NCI-H446 treated with DMSO at 0.1 percent for 48 hours (cell line): Measurements from ENCODE around the gene LRP8.

Experiments
- DNase-seq: peaks from one replicate; lab custom pipeline; 2025; lab: John Stamatoyannopoulos, UW

Gene LRP8

DNA sequence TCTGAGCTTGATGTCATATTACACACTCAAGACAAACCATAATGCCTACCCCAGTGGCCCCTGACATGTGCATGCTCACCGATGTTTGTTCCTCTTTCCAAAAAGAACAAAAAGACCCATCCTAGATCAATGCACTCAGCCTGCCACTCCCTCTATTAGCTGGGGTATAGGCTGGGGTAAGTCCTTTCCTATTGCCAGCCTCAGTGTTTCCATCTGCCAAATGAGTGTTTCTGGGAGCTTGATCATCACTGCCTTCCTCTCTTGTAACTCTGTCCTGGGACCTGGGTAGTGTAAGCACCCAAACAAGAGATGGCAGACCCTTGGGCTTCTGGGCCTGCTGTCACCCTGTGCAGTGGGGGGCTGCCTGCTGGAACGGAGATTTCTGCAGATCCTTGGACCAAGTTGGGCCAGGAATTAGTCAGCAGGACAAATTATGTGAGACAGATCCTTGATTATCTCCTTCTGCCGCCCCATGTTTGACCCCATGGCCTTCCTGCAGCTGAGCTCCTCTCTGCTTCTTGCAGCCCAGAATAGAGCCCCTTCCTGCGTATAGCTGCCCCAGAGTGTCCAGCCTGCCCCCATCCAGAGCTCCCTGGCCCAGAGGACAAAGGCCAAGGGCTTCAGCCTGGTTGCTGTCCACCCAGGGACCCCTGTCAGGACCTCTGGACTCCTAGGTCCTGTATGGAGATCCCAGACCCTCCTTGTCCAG, 31.5 kb upstream of the LRP8 start:
- no peak for DNase-seq

DNA sequence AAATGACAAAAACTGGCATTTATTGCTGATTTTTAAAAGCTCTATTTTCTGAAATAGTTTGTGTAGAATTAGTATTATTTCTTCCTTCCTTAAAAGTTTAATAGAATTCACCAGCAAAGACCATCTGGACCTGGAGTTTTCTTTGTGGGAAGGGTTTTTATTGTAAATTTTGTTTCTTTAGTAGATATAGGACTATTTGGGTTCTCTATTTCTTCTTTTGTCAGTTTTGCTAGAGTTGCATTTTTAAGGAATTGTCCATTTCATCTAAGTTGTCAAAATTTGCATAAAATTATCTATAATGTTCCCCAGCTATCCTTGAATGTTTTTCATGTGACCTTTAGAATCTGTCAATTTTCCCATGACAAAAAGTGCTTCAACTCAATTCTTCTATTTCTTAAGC, 28.8 kb upstream of the LRP8 start:
- DNase-seq = no peak

DNA sequence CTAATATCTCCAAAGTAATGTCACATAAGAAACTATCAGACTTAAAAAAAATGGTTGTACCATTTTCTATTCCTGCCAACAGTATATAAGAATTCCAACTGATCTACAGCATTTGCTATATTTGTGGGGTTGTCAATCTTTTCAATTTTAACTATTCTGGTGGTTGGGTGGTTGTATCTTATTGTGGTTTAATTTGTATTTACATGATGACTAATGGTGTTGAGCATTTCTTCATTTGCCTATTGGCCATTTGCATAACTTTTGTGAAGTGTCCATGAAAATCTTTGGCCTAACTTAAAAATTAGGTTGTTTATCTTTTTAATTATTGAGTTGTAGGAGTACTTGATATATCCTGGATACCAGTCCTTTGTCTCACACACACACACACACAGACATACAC, 26.2 kb upstream of the LRP8 start:
- no peak for DNase-seq

DNA sequence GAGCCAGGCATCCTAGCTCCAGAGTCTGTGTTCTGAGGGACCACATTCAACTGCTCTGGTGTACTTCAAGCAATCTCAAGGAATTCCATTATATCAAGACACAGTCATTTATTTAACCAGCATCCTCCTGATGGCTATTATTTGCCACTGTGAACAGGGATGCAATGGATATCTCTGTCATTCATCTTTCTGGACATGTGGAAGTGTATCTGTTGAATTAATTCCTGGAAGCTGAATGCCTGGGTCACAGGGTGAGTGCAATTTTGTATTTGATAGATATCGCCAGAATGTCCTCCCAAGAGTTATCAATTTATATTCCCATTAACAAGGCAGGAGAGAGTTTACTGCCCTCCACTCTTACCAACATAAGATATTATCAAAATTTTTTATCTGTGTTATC, 24.7 kb upstream of the LRP8 start:
- no peak for DNase-seq

DNA sequence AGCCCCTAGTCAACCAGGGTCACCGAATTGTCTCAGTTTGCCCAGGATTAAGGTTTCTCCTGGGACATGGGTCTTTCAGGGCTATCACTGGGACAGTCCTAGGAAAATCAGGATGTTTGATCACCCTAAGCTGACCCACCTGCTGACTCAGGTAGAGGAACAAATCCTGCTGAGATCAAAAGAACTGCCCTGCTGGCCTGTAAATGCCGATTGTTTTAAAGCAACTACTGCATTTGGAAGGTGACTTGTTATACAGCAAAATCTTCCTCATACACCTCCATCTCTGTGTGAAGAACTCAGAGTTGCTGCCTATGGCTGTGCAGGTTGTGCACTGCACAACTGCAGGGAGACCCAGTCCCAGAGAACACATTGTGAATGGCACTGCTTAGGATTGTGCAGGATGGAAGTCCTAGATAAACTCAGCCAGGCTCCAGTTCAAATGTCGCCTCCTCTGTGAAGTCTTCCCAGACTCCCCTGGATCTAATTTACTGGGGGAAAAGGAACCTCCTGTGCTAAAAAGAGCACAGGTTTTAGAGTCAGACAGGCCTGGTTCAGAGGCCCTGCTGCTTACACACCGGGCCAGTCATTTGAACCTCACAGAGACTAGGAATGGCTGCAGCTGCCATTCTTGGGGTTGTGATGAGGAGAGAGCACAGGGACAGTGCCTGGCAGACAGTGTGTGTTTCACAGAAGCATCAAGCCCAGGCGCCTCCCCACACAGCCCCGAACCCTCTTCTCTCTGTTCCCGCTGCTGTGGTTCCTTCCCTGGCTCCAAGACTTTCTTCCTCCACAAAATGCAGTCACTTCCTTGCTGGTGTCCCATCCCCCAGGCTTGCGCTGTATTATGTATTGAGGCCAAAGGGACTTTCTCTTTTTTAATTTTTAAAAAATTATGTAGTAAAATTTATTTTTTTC, 23.2 kb upstream of the LRP8 start:
- DNase-seq = no peak

DNA sequence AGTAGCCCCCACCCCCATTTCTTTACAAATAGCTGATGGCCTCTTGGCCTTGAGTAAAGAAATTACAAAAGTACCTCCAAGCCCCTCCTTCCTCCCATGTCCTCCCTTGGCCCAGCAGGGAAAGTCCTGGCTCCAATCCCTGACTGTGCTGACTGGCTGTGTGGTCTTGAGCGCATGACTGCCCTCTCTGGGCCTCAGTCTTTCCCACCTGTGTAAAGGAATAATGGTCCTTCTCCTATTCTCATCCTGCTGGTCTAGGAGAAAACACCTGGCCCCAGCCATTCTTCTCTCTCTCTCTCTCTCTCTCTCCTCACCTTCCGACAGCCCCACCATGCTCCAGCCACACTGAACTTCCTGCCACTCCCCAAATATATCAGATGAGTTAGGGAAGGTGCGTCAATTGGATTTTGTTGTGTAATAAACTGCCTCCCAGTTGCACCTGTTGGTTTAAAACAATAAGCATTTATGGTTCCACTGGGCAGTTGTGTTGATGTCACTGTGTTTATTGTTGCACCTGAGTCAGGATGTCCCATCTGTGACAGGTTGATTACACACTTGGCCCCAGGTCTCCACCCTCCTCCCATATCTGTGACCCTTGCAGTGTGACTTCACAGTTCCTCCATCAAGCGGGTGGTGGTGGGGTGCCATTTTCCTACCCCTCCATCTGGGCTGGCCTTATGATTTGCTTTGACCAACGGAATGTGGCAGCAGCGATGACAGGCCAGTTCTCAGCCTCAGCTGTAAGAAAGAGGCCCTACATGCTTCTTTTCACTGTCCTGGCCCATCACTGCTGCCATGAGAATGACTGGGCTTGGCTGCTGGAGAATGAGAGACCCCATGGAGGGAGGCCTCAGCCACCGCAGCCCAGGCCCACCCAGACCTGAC, 22.3 kb upstream of the LRP8 start:
- DNase-seq = no peak

DNA sequence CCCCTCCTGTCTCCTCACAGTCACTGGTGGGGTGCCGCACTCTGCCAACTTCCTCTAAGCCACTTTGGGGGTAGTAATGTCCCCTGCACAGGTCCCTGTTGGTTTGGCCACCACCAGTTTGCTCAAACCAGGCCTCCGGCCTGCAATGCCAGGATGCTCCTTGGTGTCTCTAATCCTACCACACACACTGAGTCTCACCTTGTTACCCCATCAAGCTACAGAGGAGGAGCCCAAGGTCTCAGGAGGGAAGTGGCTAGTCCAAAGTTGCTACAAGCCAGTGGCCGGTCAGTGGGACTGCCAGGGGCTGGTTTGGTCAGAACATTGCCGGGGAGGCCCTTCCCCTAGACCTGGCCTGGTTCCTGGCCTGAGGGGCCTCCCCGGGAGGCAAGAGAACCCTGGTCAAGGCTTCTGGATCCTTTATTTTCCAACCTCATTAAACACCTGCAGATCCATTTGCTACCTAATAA, 21.5 kb upstream of the LRP8 start:
- DNase-seq = no peak

DNA sequence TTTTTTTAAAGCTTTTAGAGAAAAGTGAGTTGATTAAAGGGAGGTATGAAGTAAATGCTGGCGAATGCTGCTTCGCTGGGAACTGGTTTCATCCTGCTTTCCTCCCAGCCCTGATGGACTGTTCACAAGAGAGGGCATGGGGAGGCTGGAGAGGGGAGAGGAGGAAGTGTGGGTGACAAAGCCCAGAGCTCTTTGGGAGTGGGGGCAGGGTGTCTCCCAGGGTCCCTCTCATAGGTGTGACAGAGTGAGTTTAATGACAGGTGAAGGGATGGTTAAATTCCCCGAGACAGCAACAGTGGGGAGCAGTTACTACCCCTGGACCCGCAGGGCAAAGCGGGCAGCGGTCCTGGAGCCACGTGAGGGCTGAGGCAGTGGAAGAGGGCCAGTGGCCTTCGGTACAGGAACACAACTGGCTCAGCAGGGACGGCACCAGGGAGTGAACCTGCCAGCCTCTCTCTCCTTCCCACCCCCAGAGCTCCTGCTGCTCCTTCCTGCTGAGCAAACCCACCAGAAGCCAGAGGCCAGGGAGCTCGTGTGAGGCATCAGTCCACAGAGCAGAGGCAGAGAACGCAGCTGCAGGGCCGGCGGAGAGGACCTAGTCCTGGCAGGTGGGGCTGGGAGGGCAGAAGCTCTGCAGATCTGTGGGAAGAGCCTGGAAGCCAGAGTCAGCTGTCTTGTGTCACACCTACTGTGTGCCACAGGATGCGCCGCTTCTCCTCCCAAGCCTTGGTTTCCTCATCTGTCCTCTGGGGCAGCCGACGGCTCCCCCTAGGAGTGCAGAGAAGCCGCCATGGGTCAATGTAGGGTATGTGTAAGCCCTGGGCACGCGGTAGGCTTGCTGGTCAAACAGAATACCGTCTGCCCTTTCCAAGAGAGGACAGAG, 20.9 kb upstream of the LRP8 start:
- DNase-seq = no peak

DNA sequence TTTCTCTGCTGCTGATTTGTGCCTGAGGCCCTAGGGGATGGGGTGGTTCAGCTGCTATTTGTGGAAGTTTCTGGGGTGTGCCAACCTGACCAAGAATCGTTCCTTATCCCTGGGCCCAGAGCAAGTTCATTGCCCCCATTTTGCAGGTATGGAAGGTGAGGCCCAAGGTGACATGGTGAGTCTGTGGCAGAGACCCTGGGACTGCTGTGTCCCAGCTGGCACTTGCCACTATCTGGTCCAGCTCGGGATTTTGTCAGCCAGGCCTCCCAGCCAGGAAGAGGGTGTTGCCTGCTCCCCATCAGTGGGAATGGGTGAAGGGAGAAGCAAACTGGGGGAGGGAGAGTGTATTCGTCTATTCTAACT, 18.9 kb upstream of the LRP8 start:
- DNase-seq = no peak

DNA sequence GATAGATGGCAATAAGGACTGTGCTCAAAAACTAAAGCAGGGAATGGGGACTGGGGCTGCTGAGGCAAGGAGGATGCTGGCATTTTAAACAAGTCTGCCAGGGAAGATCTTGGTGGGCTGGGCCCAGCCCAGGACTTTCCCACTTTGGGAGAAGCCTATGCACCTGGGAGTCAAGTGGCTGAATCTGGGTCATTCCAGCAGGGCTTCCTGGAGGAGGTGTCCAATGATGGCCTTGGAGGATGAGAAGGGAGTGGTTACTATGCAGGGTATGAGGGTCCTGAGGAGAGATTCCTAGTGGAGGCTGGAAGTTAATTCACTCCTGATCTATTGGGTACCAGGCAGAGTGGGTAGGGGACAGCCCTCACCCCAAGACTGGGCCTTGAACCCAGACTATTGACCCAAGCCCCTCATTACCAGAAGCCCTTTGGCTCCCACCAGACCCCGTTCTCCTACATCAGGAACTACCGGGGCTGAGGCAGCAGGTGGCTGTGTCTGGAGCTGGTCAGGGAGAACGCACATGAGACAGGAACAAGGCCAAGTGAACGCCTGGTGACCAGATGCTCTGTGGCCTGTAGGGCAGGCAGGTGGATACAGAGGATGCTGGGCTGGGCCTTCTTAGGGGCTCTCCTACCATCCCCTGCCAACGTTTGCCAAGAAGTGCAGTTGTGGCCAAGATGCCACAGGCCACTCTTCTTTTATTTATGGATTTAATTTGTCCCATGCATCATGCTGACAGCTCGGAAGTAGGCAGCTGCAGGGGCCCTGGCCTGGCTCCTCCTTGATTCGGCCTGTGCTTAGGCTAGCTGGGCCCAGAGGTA, 18.3 kb upstream of the LRP8 start:
- DNase-seq = no peak

DNA sequence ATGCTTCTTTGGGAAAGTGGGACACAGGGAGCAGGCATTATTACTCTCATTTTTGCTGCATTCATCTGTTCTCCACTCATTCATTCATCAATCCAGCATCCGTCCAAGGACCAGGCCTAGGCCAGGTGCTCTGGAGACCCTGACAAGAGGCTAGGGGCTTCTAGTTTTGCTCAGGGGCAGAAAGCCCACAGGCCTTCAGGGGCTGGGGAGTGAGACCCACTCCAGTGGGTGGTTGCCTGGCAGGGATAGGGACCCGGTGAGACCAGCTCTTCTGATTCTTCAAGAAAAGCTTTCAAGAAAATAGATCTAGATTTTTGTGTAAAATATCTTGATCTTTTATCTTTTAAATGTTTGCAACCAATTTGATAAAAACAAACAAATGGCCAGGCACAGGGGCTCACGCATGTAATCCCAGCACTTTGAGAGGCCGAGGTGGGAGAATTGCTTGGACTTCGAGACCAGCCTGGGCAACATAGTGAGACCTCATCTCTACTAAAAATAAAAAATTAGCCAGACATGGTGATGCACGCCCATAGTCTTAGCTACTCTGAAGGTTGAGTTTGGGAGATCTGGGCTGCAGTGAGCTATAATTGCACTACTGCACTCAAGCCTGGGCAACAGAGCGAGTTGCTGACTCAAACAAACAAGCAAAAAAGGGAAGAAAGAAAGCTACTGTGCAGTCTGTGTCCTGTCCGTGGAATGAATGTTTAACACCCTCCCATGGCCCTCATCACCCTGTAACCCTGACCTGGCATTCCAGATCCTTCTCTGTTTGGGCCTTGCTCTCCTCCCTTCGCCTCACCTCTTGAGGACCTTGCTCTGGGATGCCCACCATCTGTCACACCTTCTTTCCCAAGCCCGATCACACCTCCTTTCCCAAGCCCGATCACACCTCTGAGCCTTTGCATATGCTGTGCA, 17.3 kb upstream of the LRP8 start:
- no peak for DNase-seq

DNA sequence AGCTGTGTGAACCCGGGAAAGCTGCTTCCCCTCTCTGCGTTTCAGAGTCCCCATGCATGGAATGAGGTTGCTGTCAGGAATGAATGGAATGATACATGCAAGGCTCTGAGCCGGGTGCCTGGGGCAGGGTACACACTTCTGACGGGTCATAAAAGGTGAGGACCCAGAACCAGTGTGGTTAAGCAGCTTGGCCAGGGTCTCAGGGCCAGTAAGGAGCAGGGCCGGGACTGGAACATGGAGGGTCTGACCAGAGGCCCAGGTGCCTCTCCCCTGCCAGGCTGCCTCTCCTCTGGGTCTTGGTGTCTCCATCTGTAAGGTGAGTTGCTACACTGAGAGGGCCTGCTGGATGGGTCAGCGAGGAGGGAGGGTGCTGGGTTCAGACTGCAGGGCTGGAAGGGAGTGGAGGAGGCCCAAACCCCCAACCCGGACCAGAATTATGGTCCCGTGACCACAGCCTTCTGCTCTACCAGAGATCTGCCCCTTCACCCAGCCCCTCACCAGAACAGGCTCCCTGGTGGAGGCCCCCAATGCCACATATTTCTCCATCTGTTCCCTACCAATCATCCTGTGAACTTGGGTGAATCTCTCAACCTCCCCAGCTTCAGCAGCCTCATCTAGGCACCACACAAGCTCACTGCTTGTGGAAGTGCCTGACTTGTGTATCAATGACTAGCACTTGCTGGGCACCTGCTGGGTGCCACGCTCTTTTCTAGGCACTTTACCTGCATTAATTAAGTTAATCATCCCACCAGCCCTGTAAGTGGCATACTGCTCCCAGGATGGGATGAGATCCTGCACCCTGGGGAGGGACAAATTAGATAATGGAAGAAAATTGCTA, 16.2 kb upstream of the LRP8 start:
- no peak for DNase-seq

DNA sequence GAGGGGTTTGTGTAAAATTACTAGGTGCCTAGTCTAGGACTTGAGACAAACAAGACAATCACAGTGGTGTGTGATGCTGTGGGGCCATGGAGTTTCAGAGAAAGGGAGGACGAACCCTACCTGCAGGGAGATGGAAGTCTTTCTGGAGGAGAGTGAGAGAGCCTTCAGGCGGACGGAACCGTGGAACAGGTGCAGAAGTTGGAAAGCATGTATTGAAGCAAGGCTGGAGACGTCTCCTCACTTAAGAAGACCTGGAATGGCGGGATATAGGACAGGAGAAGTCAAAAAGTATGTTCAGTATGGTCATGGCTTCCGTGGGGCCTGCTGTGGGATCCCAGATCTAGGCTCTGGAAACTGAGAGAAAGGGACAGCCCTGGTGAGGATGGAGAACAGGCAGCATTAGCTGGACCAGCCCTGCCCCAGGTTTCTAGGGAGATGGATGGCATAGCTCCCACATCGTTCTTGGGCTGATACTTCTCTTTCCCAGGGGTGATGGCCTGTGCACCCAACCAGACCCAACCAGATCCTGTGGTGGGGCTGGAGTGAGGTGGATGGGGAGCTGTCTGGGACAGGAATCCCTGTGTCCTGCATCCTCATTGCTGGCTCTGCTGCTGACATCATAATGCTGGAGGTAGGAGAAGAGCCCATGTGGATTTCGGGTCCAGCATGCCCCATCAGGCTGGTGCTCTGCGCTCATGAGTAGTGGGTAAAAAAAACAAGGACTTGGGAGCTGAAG, 15.0 kb upstream of the LRP8 start:
- DNase-seq = no peak

DNA sequence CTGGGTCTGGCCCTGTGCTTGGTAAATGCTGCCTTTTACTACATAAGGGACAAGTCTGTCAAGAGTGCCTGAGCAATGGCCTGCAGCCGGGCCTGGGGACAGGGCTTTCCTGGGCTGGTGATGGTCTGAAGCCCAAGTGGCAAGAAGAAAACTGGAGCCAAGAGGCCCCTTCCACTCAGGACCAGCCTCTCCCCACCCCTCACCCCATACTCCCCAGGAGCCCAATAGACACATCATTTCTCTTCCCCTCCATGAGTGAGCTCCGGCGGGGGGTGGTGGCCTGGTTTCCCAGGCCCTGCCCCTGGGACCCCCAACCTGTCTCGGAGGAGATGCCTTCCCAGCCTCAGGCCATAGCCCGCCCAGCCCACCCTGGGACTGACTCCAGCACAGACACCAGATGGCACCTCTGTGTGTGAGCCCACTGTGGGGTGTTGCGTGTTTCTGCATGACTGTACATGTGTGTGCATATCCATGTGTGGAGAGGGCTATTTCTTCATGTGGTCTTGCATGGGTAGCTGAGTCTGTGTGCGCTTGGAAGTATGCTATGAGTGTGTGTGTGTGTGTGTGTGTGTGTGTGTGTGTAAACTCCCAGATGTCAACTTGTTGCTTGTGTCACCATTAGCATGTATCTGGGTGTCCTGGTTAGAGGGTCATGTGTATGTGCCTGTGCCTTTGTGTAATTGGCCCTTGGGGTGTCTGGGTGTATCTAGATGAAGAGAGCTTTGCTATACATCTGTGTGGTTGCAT, 14.3 kb upstream of the LRP8 start:
- DNase-seq = no peak

DNA sequence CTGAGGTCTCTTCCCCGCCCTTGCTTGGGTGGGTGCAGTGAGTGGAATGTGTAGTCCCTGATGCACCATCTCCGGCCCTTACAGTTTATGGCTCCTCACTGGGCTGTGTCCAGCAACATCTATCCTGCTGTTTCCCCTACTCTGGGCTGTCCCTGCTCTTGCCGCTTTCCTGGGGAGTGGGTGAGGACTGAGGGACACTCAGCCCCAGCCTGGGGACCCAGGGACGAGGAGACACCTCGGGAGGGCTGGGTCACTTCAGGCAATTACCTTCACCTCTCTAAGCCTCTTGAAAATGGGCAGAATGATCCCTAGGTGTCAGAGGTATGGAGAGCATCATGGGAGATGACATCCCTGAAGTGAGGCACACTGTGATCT, 13.6 kb upstream of the LRP8 start:
- DNase-seq = no peak

DNA sequence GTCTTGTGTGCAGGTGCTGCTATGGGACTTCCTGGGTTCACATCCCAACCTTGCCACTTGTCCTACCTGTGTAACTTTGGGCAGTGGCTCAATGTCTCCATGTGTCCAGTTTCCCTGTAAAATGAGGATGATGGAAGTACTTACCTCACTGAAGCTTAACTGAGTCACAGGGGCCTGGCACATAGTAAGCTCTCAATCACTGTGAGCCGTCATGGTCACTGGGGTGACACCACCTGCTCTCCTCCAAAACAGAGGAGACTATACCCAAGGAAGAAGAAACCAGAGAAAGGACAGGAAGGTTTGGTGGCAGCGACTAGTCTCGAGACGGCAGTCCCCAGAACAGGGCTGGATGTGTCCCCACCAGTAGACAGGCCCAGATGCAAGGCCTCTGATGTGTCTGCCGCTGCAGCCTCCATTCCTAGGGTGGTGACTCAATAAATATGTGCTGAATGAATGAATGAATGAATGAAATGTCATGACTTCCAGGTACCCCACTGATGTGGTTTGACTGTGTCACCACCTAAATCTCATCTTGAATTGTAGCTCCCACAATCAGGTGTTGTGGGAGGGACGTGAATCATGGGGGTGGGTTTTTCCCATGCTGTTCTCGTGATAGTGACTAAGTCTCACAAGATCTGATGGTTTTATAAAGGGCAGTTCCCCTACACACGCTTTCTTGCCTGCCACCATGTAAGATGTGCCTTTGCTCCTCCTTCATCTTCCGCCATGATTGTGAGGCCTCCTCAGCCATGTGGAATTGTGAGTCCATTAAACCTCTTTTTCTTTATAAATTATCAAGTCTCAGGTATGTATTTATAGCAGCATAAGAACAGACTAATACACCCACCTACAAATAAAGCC, 13.0 kb upstream of the LRP8 start:
- DNase-seq = no peak
